ENCODE results near the gene CST5.
"Not testable (repeated sequence)": the region's sequence is repeated elsewhere in the genome, so short reads cannot be mapped to it uniquely, and the experiment has no call there.

The CST5 gene

DNA sequence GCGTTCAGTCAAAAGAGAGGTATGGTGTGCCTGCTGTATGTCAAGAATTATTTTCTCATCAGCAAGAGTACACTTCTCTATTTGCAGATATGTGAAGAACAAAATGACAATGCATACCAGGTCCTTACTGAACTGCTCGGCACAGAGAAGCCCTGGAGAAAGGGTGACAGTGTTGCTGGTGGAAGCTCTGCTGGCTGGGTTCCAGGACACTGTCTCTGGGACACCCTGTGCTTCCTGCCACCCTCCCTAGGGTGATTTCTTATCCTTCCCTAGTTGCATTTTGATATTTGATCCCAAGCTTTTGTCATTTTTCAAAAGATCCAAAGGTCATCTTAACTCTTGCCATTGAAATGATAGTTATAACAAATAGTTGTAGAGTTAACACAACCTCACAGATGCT lies 8.3 kb upstream of the CST5 start:
- no peak for DNase-seq

DNA sequence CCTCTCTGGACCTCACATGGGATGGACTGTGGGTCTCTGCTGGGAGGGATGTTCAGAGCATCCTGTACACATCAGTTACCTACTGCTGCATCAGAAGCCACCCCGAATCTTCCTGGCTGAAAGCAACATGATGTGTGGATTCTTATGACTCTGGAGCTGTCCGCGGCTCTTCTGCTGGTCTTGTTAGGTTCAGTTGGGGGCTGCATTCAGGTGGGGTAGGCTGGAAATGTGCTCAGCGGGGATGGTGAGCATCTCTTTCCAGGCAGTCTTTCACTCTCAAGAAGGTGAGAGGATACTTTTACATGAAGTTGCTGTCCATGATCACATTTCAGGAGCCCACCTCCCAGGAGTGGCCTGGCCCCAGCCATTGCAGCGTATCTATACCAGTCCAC lies 5.2 kb upstream of the CST5 start:
- DNase-seq = no peak

- no peak for DNase-seq
Observed at GRCh38 chr20:23884136-23884770, 4.7 kb upstream of the CST5 start.

- no peak for DNase-seq
Observed at GRCh38 chr20:23881371-23881770, 1.8 kb upstream of the CST5 start.

- no peak for DNase-seq
Observed at GRCh38 chr20:23880417-23880816, 869 bp upstream of the CST5 start.

- no peak for DNase-seq
Observed at GRCh38 chr20:23879811-23880374, 345 bp upstream of the CST5 start.

DNA sequence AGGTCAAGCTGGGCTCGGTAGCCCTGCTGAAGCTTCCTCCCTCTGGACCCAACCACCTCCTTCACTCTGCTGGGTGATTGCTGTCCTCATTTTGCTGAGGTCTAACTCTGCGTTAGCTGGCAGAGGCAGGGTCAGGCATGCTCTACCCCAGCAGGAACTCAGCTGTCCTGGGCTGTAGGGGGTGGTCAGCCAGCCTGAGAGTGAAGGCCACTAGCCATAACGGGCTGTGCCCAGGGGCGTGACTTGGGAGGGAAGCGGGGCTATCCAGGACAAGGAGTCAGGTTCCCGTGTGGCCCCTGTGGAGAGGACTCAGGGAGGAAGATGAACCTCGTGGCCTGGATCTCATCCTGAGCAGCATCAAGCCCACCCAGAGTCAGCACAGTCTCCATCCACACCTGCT lies 761 bp downstream of the CST5 start:
- no peak for DNase-seq

DNA sequence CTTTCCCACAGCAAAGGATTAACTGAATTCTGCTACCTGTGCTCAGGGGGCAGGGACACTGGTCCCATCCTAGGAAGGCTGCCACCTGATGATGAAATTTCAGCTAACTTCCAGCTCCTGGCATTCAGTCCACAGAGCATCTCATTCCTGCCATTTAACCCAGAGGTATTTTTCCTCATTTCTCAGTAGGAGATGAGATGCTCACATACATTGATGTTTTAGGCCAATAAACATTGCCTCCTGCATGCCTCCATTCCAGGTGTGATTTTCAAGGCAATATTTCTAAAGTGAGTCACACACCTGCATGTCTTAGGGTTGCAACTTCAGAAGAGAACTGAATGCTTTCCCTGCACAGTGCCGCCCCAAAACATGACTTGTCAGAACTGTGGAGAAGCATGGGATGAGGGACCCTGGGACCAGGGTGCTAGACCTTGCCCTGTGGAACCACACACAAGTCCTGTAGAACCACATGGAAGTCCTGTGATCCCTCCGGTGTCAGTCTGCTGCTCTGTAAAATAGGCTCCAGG lies 1.5 kb downstream of the CST5 start:
- not testable (repeated sequence) for DNase-seq

DNA sequence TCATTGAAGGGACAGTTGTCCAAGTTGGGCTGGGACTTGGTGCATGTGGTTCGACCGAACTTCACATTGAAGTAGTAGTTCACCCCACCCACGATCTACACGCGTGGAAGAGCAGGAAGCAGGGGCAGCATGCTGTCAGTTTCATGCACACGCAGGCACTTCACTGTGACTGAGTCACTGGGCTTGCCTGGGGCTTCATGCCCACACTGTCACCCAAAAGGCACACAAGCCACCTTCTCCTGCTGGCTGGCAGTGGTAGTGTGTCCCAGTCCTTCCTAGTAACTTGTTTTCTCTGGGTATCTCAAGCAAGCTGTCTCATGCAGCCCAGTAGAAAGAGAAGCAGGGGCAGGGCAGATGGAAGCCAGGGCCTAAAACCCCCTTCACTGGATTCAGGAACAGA lies 2.0 kb downstream of the CST5 start:
- DNase-seq = no peak

DNA sequence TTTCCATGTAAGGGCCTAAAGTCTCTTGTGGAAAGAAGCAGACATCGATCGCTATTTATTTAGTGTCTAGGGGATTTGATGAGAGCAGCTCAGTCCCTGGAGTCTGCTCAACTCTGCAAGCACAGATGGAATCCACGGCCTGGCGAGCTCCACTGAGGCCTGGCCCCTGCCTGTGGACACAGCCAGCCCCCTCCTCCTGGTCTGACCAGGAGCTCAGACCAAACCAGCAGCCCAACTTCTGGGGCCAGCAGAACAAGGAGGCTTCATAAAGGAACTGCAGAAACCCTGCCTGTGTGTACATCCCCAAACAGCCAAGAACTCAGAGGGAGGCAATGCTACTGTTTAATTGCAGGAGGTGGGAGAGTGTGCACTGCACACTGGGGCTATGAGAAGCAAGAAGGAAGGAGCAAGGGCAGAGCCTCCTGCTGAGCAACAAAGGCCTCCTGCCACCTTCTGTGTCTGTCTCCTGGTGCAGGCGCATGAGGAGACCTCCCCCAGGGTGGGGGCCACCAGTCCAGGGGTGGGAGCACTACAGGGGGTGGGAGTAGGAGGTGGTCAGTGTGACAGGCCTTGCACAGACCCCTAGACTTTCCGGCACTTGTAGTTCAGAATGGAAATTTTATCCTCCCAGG lies 3.8 kb downstream of the CST5 start:
- no peak for DNase-seq

GRCh38 chr20:23874747-23875146 lies 4.8 kb downstream of the CST5 start:
- DNase-seq = no peak

- no peak for DNase-seq
Observed at GRCh38 chr20:23873370-23874015, 6.1 kb downstream of the CST5 start.

GRCh38 chr20:23872065-23872464 lies 7.5 kb downstream of the CST5 start:
- no peak for DNase-seq

- no peak for DNase-seq
Observed at GRCh38 chr20:23870461-23870860, 9.1 kb downstream of the CST5 start.

GRCh38 chr20:23869520-23869919 lies 10.0 kb downstream of the CST5 start:
- DNase-seq = no peak

DNA sequence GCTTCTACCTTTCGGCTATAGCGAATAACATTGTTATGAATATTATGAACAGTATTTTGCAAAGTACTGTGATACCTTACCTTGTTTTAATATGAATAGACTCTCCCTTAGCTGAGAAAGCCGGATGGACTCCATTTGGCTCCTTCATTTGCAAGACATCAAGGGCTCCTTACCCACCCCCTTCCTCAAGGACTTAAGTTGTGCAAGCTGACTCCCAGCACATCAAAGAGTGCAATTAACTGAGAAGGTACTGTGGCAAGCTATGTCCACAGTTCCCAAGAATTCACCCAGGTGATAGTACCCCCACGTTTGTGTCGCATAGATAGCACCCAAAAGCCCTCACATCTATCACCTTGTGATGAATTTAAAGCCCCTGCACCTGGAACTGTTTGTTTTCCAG lies 11.2 kb downstream of the CST5 start:
- no peak for DNase-seq

DNA sequence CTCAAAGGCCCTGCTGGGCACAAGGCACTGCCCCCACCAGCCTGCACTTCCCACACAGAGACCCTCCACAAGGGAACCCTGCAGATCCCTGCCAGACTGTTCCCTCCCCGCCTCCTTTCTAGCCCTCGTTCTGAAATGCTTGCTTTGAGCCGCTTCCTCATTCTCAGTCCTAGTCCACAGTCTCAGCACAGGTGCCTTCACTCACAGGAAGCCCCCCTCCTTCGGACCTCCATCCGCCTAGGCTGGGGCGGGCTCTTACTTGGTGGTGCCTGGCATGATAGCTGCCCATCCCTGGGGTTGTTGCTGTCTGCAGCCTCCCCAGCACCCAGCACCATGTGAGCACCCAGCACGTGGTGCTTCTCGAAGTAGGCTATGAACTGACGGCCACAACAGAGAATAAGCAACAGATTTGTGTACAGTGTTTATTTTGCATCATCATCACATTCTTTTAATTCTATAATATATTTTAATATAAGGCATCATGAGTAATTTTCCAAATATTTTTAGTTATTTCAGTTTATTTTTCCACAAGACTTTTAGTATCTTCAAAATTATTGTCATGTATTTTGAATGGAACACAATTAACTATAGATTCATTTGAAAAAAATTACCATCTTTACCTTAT lies 12.3 kb downstream of the CST5 start:
- no peak for DNase-seq

GRCh38 chr20:23860771-23861170 lies 18.8 kb downstream of the CST5 start:
- DNase-seq = not testable (repeated sequence)

GRCh38 chr20:23857962-23858595 lies 21.5 kb downstream of the CST5 start:
- DNase-seq = no peak

DNA sequence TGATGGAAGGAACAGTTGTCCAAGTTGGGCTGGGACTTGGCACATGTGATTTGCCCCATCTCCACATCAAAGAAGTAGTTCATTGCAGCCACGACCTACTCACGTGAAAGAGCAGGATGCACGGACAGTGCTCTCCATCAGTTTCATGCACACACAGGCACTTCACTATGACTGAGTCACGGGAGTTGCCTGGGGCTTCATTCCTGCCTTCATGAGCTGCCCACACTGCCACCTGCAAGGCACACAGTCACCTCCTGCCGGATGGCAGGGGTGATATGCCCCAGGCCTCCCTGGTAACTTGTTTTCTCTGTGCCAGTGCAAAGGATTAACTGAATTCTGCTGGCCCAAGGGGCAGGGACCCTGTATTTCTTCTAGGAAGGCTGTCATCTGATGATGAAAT lies 22.8 kb downstream of the CST5 start:
- DNase-seq = no peak

DNA sequence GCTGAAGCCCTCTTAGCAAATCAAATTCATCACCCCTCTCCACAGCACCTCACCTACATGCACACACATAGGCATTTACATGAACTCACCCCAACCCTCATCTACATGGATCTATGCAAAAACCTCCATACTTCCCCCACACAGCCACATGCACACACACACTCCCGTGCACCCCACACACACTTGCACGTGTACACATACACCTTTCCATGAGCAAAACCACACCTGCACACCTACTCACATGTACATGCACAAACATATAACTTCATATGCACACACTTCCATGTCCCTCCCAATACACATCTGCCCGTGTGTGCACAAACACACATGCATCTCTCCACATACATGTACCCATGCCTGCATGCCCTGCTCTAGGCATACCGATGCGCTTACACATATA lies 23.3 kb downstream of the CST5 start:
- no peak for DNase-seq

- no peak for DNase-seq
Observed at GRCh38 chr20:23841693-23842092, 37.9 kb downstream of the CST5 start.

DNA sequence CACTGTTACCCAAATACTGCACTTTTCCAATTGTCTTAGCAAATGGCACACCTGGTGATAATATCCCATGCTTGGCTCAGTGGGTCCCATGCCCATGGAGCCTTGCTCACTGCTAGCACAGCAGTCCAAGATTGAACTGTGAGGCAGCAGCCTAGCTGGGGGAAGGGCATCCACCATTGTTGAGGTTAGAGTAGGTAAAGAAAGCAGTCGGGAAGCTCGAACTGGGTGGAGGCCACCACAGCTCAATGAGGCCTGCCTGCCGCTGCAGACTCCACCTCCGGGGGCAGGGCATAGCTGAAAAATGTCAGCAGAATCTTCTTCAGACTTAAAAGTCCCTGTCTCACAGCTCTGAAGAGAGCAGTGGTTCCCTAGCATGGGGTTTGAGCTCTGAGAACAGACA lies 43.8 kb downstream of the CST5 start:
- no peak for DNase-seq
